ENCODE measurements around the gene TFAP2C.
"Not testable (repeated sequence)": the region's sequence is repeated elsewhere in the genome, so short reads cannot be mapped to it uniquely, and the experiment has no call there.

The TFAP2C gene

DNA sequence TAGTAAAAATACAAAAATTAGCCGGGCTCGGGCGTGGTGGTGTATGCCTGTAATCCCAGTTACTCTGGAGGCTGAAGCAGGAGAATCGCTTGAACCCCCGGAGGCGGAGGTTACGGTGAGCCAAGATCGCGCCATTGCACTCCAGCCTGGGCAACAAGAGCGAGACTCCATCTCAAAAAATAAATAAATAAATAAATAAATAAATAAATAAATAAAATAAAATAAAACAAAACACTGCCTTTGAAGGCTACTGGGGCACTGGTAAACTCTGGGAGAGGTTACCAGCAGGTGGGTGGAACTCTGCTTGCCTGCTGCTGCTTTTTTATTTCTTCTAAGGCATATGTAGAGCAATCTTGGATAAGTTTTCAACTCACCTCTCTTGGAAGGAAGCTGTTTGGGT lies 5.2 kb upstream of the TFAP2C start:
- H3K27me3 ChIP-seq (ENCODE audit: insufficient read depth, low read length); H3K4ac ChIP-seq (ENCODE audit: low read depth, low read length); H3K9ac ChIP-seq (ENCODE audit: low read length); H2AFZ ChIP-seq (ENCODE audit: insufficient read depth, low read length, poor library complexity); H3K4me2 ChIP-seq (ENCODE audit: low read length); H2AK5ac ChIP-seq (ENCODE audit: low read length); H3K79me2 ChIP-seq (ENCODE audit: control insufficient read depth, insufficient read depth, low read length, poor library complexity); H3K9me3 ChIP-seq (ENCODE audit: insufficient read depth, low read depth, low read length); DNase-seq; H3K36me3 ChIP-seq (ENCODE audit: control insufficient read depth in 1 of 2, insufficient read depth in 2 of 2, low read length in 2 of 2); H3K4me3 ChIP-seq (ENCODE audit: low read depth, low read length); H2BK12ac ChIP-seq (ENCODE audit: low read length); H4K12ac ChIP-seq (ENCODE audit: low read depth, low read length); H2BK120ac ChIP-seq (ENCODE audit: insufficient read depth, low read length, poor library complexity); H4K8ac ChIP-seq (ENCODE audit: low read depth, low read length); H4K91ac ChIP-seq (ENCODE audit: low read depth, low read length); H3K14ac ChIP-seq (ENCODE audit: low read length); H3K23ac ChIP-seq (ENCODE audit: low read length); H2BK5ac ChIP-seq (ENCODE audit: low read depth, low read length, poor library complexity); H3K18ac ChIP-seq (ENCODE audit: low read length); H3K27ac ChIP-seq (ENCODE audit: low read depth, low read length): not testable (repeated sequence)
- peaks cover 18% of the 10 kb centered on the region for H3K79me1 ChIP-seq (ENCODE audit: low read length)
- H3K4me1 ChIP-seq (ENCODE audit: control insufficient read depth in 1 of 2, insufficient read depth in 2 of 2, low read length in 2 of 2), result peaks cover 28 to 33% of the 10 kb centered on the region in 2 experiments
- WGBS (ENCODE audit: extremely low coverage, insufficient coverage, insufficient read length), result no CpG with 5 or more reads among the region's 10 CpGs

- DNase-seq, result no peak
- peaks cover 28 to 33% of the 10 kb centered on the region in 2 experiments for H3K4me1 ChIP-seq (ENCODE audit: control insufficient read depth in 1 of 2, insufficient read depth in 2 of 2, low read length in 2 of 2)
- no CpG with 5 or more reads among the region's 54 CpGs for WGBS (ENCODE audit: extremely low coverage, insufficient coverage, insufficient read length)
Measured at GRCh38 chr20:56624786-56625681, 4.1 kb upstream of the TFAP2C start.

DNA sequence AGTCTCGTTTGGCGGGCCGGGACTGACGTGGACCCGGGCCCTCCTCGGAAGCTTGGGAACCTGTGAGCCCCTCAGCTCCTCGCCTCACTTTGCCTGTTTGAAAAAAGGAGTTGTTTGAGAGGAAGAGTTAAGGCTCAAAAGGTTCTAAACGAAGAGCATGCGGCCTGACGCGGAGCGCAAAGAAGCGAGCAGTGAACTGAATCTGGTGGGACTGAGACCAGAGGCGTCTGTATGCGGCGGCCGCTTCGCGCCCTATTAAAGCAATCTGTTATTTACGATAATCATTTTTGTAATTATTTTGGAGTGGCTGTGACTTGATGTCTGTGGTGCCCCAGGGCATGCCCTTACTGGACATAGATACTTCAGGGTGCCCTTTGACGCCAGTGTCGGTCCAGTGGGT lies 3.3 kb upstream of the TFAP2C start:
- Histone ChIP-seq H4K12ac (ENCODE audit: low read depth, low read length) (no peak overlapping the region), H3K9me3 (ENCODE audit: insufficient read depth, low read depth, low read length) (no peaks in the 10 kb centered on the region), H3K23ac (ENCODE audit: low read length) (no peak overlapping the region), H3K27ac (ENCODE audit: low read depth, low read length) (no peak overlapping the region), H3K36me3 (ENCODE audit: control insufficient read depth in 1 of 2, insufficient read depth in 2 of 2, low read length in 2 of 2) (no peaks in the 10 kb centered on the region), H3K18ac (ENCODE audit: low read length) (peak overlapping the region; percentile 59), H3K79me2 (ENCODE audit: control insufficient read depth, insufficient read depth, low read length, poor library complexity) (peaks cover 16% of the 10 kb centered on the region), H3K4me2 (ENCODE audit: low read length) (peak overlapping the region; percentile 89), H2AFZ (ENCODE audit: insufficient read depth, low read length, poor library complexity) (peak overlapping the region; percentile 43), H2AK5ac (ENCODE audit: low read length) (peak overlapping the region; percentile 24), H4K91ac (ENCODE audit: low read depth, low read length) (peak overlapping the region; percentile 45), H2BK120ac (ENCODE audit: insufficient read depth, low read length, poor library complexity) (peak overlapping the region; percentile 16), H3K4me1 (ENCODE audit: control insufficient read depth in 1 of 2, insufficient read depth in 2 of 2, low read length in 2 of 2) (peaks cover 28 to 33% of the 10 kb centered on the region in 2 experiments), H3K79me1 (ENCODE audit: low read length) (peaks cover 35% of the 10 kb centered on the region), H4K8ac (ENCODE audit: low read depth, low read length) (peak overlapping the region; percentile 68), H3K4me3 (ENCODE audit: low read depth, low read length) (no peak overlapping the region), H3K14ac (ENCODE audit: low read length) (peak overlapping the region; percentile 26), H3K4ac (ENCODE audit: low read depth, low read length) (peak overlapping the region; percentile 12), H3K27me3 (ENCODE audit: insufficient read depth, low read length) (peaks cover 5% of the 10 kb centered on the region), H2BK5ac (ENCODE audit: low read depth, low read length, poor library complexity) (no peak overlapping the region), H3K9ac (ENCODE audit: low read length) (no peak overlapping the region), H2BK12ac (ENCODE audit: low read length) (peak overlapping the region; percentile 51)
- no peak for DNase-seq
- WGBS (ENCODE audit: extremely low coverage, insufficient coverage, insufficient read length), result no CpG with 5 or more reads among the region's 22 CpGs

More at GRCh38 chr20:56624786-56625681, 4.1 kb upstream of the TFAP2C start:
- H3K36me3 ChIP-seq (ENCODE audit: control insufficient read depth in 1 of 2, insufficient read depth in 2 of 2, low read length in 2 of 2), result no peaks in the 10 kb centered on the region
- H4K91ac ChIP-seq (ENCODE audit: low read depth, low read length), result peak overlapping the region; percentile 45
- no peak overlapping the region for H3K9ac ChIP-seq (ENCODE audit: low read length)
- peaks cover 8% of the 10 kb centered on the region for H3K79me2 ChIP-seq (ENCODE audit: control insufficient read depth, insufficient read depth, low read length, poor library complexity)
- H3K23ac ChIP-seq (ENCODE audit: low read length), result no peak overlapping the region
- H3K27ac ChIP-seq (ENCODE audit: low read depth, low read length), result no peak overlapping the region
- peaks cover 27% of the 10 kb centered on the region for H3K79me1 ChIP-seq (ENCODE audit: low read length)
- H2BK12ac ChIP-seq (ENCODE audit: low read length), result no peak overlapping the region
- peaks cover 5% of the 10 kb centered on the region for H3K27me3 ChIP-seq (ENCODE audit: insufficient read depth, low read length)
- H3K4ac ChIP-seq (ENCODE audit: low read depth, low read length), result no peak overlapping the region
- H2AK5ac ChIP-seq (ENCODE audit: low read length), result no peak overlapping the region
- no peak overlapping the region for H2BK120ac ChIP-seq (ENCODE audit: insufficient read depth, low read length, poor library complexity)
- peak overlapping the region; percentile 3 for H4K12ac ChIP-seq (ENCODE audit: low read depth, low read length)
- H4K8ac ChIP-seq (ENCODE audit: low read depth, low read length), result peak overlapping the region; percentile 3
- H3K9me3 ChIP-seq (ENCODE audit: insufficient read depth, low read depth, low read length), result no peaks in the 10 kb centered on the region
- no peak overlapping the region for H3K18ac ChIP-seq (ENCODE audit: low read length)
- H3K4me3 ChIP-seq (ENCODE audit: low read depth, low read length), result no peak overlapping the region
- H3K4me2 ChIP-seq (ENCODE audit: low read length), result peak overlapping the region; percentile 55
- H2AFZ ChIP-seq (ENCODE audit: insufficient read depth, low read length, poor library complexity), result peak overlapping the region; percentile 4
- H3K14ac ChIP-seq (ENCODE audit: low read length), result peak overlapping the region; percentile 26
- H2BK5ac ChIP-seq (ENCODE audit: low read depth, low read length, poor library complexity), result no peak overlapping the region

- Histone ChIP-seq H3K4me2 (ENCODE audit: low read length) (peak overlapping the region; percentile 89), H3K9me3 (ENCODE audit: insufficient read depth, low read depth, low read length) (no peaks in the 10 kb centered on the region), H3K27me3 (ENCODE audit: insufficient read depth, low read length) (peaks cover 5% of the 10 kb centered on the region), H3K23ac (ENCODE audit: low read length) (no peak overlapping the region), H3K79me2 (ENCODE audit: control insufficient read depth, insufficient read depth, low read length, poor library complexity) (peaks cover 23% of the 10 kb centered on the region), H4K12ac (ENCODE audit: low read depth, low read length) (peak overlapping the region; percentile 32), H2BK5ac (ENCODE audit: low read depth, low read length, poor library complexity) (peak overlapping the region; percentile 1), H4K91ac (ENCODE audit: low read depth, low read length) (peak overlapping the region; percentile 67), H3K9ac (ENCODE audit: low read length) (no peak overlapping the region), H3K18ac (ENCODE audit: low read length) (peak overlapping the region; percentile 31), H3K4ac (ENCODE audit: low read depth, low read length) (peak overlapping the region; percentile 6), H2AFZ (ENCODE audit: insufficient read depth, low read length, poor library complexity) (peak overlapping the region; percentile 43), H3K36me3 (ENCODE audit: control insufficient read depth in 1 of 2, insufficient read depth in 2 of 2, low read length in 2 of 2) (peaks cover 2 to 5% of the 10 kb centered on the region in 2 experiments), H3K14ac (ENCODE audit: low read length) (peak overlapping the region; percentile 53), H2BK120ac (ENCODE audit: insufficient read depth, low read length, poor library complexity) (peak overlapping the region; percentile 20), H3K79me1 (ENCODE audit: low read length) (peaks cover 42% of the 10 kb centered on the region), H3K4me1 (ENCODE audit: control insufficient read depth in 1 of 2, insufficient read depth in 2 of 2, low read length in 2 of 2) (peaks cover 33 to 39% of the 10 kb centered on the region in 2 experiments), H3K27ac (ENCODE audit: low read depth, low read length) (peak overlapping the region; percentile 7), H4K8ac (ENCODE audit: low read depth, low read length) (peak overlapping the region; percentile 68), H2AK5ac (ENCODE audit: low read length) (no peak overlapping the region), H2BK12ac (ENCODE audit: low read length) (peak overlapping the region; percentile 44), H3K4me3 (ENCODE audit: low read depth, low read length) (peak overlapping the region; percentile 16)
- no CpG with 5 or more reads among the region's 60 CpGs for WGBS (ENCODE audit: extremely low coverage, insufficient coverage, insufficient read length)
- peak; percentile 66 to 79 for DNase-seq
Measured at GRCh38 chr20:56626367-56627121, 2.6 kb upstream of the TFAP2C start.
